Brain microvascular endothelial cell (primary cell): ENCODE measurements around the gene FAM32A.

Experiments used
- DNase-seq: peaks from one replicate; pipeline ENCODE4 v3.0.0-alpha.2; 2020
- H3K27ac ChIP-seq: fragments of 250-450 bp; sonication (Bioruptor Pico); 2 replicates; pipeline ENCODE4 v1.5.1; 2020; ENCODE audit warnings: mild to moderate bottlenecking, moderate library complexity
- H3K27me3 ChIP-seq: fragments of 250-450 bp; sonication (Bioruptor Pico); replicated peaks from 2 replicates; pipeline ENCODE4 v1.5.1; 2020; ENCODE audit warnings: mild to moderate bottlenecking
- H3K36me3 ChIP-seq: fragments of 250-450 bp; sonication (Bioruptor Pico); replicated peaks from 2 replicates; pipeline ENCODE4 v1.5.1; 2020; ENCODE audit warnings: mild to moderate bottlenecking
- H3K4me3 ChIP-seq: 2 replicates; pipeline ENCODE4 v1.5.1; 2011; ENCODE audit warnings: low read depth, mild to moderate bottlenecking, control low read depth, low read length, moderate library complexity
- in situ Hi-C: cut with HindIII; loops from 2 replicates; pipeline ENCODE4 v1.10.0; 2017; ENCODE audit warnings: low sequenced_read_pairs, low pct_ligation_motif_present
- TF ChIP-seq, protein P1 (sequence below): IDR thresholded peaks from 2 replicates; pipeline ENCODE4 v1.5.1; 2011; ENCODE audit warnings: low read depth, mild to moderate bottlenecking, moderate library complexity, low read length, control low read depth, inconsistent platforms; ENCODE audit errors: missing control alignments

Gene FAM32A

DNA sequence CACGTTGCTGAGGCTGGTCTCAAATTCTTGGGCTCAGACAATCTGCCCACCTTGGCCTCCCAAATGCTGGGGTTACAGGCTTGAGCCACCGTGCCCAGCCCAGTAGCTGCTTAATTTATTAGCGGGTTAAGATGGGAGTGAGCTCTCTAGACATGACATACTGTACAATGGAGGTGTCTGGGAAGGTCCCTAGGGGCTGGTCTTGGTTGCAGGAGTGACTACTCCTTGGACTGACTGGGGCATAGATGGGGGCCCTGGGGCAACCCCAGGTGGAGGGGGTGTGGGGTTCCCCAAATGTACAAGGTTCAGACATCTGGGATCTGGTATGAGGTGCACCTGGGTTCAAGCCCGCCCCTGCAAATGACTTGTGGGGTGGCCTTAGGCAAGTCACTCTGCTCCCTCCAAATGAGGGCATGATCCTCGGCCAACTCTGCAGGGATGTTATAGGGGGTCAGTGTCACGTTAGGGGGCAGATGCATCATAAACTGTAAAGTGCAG is 24.7 kb upstream of the FAM32A start:
- Histone ChIP-seq H3K4me3 (no peak overlapping the region), H3K36me3 (no peaks in the 10 kb centered on the region), H3K27me3 (no peaks in the 10 kb centered on the region), H3K27ac (no peak overlapping the region)
- in situ Hi-C loops: no loop called here
- no peak for DNase-seq
- TF ChIP-seq, protein P1, sequence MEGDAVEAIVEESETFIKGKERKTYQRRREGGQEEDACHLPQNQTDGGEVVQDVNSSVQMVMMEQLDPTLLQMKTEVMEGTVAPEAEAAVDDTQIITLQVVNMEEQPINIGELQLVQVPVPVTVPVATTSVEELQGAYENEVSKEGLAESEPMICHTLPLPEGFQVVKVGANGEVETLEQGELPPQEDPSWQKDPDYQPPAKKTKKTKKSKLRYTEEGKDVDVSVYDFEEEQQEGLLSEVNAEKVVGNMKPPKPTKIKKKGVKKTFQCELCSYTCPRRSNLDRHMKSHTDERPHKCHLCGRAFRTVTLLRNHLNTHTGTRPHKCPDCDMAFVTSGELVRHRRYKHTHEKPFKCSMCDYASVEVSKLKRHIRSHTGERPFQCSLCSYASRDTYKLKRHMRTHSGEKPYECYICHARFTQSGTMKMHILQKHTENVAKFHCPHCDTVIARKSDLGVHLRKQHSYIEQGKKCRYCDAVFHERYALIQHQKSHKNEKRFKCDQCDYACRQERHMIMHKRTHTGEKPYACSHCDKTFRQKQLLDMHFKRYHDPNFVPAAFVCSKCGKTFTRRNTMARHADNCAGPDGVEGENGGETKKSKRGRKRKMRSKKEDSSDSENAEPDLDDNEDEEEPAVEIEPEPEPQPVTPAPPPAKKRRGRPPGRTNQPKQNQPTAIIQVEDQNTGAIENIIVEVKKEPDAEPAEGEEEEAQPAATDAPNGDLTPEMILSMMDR: no peak

DNA sequence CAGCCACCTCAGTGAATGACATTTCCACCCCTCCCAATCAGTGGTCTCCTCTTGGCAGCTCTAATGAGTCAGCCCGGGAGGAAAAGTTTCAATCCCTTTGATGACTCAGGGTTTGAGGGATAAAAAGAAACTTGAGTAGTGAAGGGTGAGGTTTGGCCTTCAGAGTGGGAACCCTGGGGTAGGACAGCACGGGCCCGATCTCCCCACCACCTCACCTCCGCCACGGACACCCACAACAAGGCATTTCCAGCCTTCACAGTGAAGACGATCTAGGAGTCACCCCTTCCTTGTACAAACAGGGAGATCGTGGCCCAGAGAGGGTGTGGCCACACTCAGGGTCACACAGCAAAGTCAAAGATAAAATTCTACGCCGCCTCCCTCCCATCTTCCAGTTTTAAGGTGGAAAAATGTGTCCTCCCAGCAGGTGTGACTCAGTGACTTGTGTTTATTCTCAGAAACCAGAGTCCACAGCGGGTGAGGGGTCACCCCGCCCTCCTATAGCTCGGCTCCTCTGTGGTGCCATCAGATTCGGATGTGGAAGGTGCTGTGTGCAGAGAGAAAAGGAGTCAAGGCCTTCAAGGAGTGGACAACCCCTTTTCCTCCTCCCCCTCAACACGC is 24.2 kb upstream of the FAM32A start:
- Histone ChIP-seq H3K36me3 (no peaks in the 10 kb centered on the region), H3K4me3 (peak overlapping the region; percentile 17), H3K27me3 (no peaks in the 10 kb centered on the region), H3K27ac (peak overlapping the region; percentile 50)
- TF ChIP-seq, protein P1: no peak
- in situ Hi-C loops: no loop called here
- DNase-seq: peak; percentile 71

DNA sequence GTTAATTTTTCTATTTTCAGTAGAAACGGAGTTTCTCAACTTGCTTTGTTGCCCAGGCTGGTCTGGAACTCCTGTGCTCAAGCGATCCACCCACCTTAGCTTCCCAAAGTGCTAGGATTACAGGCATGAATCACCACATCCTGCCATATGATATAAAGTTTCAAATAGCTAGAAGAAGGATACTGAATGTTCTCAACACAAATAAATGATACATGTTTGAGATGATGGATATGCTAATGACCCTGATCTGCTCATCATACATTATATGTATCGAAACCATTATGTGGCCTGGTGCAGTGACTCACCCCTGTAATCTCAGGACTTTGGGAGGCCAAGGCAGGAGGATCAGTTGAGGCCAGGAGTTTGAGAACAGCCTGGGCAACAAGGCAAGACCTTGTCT is 23.4 kb upstream of the FAM32A start:
- in situ Hi-C loops: no loop called here
- Histone ChIP-seq H3K27ac (peak overlapping the region; percentile 50), H3K27me3 (no peaks in the 10 kb centered on the region), H3K4me3 (no peak overlapping the region), H3K36me3 (no peaks in the 10 kb centered on the region)
- TF ChIP-seq, protein P1: no peak
- DNase-seq: peak; percentile 85

DNA sequence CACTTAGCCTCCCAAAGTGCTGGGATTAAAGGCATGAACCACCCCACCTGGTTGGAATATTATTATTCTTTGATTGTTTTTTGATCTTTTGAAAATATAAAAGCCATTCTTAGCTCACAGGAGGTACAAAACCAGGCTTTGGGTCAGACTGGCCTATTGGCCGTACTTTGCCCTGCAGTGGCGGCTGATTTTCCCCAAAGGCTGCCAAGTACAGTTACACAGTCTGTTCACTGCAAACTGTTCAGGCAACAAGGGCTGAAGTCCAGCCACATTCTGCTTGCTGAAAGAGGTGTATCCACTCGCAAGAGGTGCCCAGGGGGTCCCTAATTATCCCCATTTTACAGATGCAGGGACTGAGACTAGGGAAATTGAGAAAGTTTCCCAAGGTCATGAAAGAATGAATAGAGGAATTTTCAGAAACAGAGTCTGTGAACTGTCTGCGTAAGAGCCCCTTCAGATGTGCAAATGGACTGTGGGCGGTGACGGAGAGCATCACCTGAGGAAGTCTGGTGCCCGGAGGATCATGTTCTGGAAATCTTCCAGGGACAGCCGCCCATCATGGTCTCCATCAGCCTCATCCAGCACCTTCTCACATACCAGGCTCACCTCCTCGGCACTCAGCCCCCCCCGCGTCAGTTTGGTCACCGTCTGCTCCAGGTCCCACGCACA is 20.9 kb upstream of the FAM32A start:
- no peak overlapping the region for H3K27ac ChIP-seq
- in situ Hi-C loops: no loop called here
- H3K27me3 ChIP-seq: no peaks in the 10 kb centered on the region
- no peak for DNase-seq
- TF ChIP-seq, protein P1: no peak
- H3K4me3 ChIP-seq: no peak overlapping the region
- H3K36me3 ChIP-seq: no peaks in the 10 kb centered on the region

DNA sequence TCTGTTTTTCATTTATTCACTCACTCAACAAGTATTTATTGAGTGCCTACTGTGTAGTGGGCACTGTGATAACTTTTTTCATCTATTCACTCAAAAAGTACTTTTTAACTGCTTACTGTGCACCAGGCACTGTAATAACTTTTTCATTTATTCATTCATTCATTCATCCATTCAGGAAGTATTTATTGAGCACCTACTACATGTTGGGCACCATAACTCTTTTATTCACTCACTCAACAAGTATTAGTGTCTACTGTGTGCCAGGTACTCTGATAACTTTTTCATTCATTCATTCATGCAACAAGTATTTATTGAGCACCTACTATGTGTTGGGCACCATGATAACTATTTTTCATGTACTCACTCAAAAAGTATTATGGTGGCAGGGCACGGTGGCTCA is 18.8 kb upstream of the FAM32A start:
- Histone ChIP-seq H3K36me3 (no peaks in the 10 kb centered on the region), H3K27me3 (no peaks in the 10 kb centered on the region), H3K27ac (no peak overlapping the region), H3K4me3 (no peak overlapping the region)
- no peak for DNase-seq
- TF ChIP-seq, protein P1: no peak
- in situ Hi-C loops: no loop called here
